HG03095 (cell line): ENCODE data around the gene TIMP1.

Experiments
- ATAC-seq: cut with Tn5 transposase; IDR thresholded peaks from one replicate; pipeline ENCODE4 v1.9.1; 2021; ENCODE audit warnings: moderate library complexity; ENCODE audit not compliant: unreplicated experiment

Gene TIMP1

GRCh38 chrX:47633689-47634590, 51.7 kb downstream of the TIMP1 start:
- ATAC-seq = no peak

- no peak for ATAC-seq
Measured at GRCh38 chrX:47634871-47635575, 52.8 kb downstream of the TIMP1 start.
